A673 (cell line): ENCODE results near the gene ADAMTS9.

Source experiments
- EZH2 ChIP-seq: fragments of 200-600 bp; sonication (generic); IDR thresholded peaks from 2 replicates; pipeline ENCODE4 v1.6.1; 2017; ENCODE audit warnings: borderline replicate concordance, low read depth, mild to moderate bottlenecking, mixed read lengths, antibody characterized with exemption, low read length; ENCODE audit not compliant: poor library complexity, severe bottlenecking
- TF ChIP-seq, protein P1 (sequence below): fragments of 300-800, 200-600 bp; sonication (generic); conservative IDR thresholded peaks from 2 replicates; pipeline ENCODE4 v1.5.1; 2017; ENCODE audit warnings: low read depth, mild to moderate bottlenecking, antibody characterized with exemption, low read length, moderate library complexity, mixed read lengths

GRCh38 chr3:64578797-64579196 lies 109.0 kb downstream of the ADAMTS9 start:
- no peak for TF ChIP-seq EZH2
- TF ChIP-seq, protein P1, sequence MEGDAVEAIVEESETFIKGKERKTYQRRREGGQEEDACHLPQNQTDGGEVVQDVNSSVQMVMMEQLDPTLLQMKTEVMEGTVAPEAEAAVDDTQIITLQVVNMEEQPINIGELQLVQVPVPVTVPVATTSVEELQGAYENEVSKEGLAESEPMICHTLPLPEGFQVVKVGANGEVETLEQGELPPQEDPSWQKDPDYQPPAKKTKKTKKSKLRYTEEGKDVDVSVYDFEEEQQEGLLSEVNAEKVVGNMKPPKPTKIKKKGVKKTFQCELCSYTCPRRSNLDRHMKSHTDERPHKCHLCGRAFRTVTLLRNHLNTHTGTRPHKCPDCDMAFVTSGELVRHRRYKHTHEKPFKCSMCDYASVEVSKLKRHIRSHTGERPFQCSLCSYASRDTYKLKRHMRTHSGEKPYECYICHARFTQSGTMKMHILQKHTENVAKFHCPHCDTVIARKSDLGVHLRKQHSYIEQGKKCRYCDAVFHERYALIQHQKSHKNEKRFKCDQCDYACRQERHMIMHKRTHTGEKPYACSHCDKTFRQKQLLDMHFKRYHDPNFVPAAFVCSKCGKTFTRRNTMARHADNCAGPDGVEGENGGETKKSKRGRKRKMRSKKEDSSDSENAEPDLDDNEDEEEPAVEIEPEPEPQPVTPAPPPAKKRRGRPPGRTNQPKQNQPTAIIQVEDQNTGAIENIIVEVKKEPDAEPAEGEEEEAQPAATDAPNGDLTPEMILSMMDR, result no peak
